SU-DHL-6 (cell line): Measurements from ENCODE around the gene CDKAL1.

ENCODE experiments used
- CTCF ChIP-seq: fragments of 200-600 bp; sonication (generic); IDR thresholded peaks from one replicate; pipeline ENCODE4 v1.5.1; 2017; ENCODE audit warnings: antibody characterized with exemption, mild to moderate bottlenecking, low read length, moderate library complexity; ENCODE audit not compliant: insufficient read depth, poor library complexity, severe bottlenecking
- EZH2phosphoT487 ChIP-seq: fragments of 200-600 bp; sonication (generic), shearing (Covaris generic); conservative IDR thresholded peaks from 2 replicates; pipeline ENCODE4 v1.6.1; 2018; ENCODE audit warnings: mild to moderate bottlenecking, antibody characterized with exemption, low read length, moderate library complexity, mixed read lengths

- TF ChIP-seq CTCF = no peak
- no peak for TF ChIP-seq EZH2phosphoT487
Measured at GRCh38 chr6:20740088-20740487, 205.8 kb downstream of the CDKAL1 start.
